HG03108 (cell line): Measurements from ENCODE around the gene IRAK1.

Experiments used
- ATAC-seq: cut with Tn5 transposase; IDR thresholded peaks from one replicate; pipeline ENCODE4 v1.9.1; 2021; ENCODE audit warnings: moderate library complexity; ENCODE audit not compliant: unreplicated experiment

Gene IRAK1

GRCh38 chrX:153971450-153972367, 48.0 kb downstream of the IRAK1 start, which contains the start of gene HCFC1:
Gene HCFC1, minus strand, starts transcription at chrX:153971818. Its CDS starts 978 bp downstream, at chrX:153970840.
- peak; percentile 34 for ATAC-seq

DNA sequence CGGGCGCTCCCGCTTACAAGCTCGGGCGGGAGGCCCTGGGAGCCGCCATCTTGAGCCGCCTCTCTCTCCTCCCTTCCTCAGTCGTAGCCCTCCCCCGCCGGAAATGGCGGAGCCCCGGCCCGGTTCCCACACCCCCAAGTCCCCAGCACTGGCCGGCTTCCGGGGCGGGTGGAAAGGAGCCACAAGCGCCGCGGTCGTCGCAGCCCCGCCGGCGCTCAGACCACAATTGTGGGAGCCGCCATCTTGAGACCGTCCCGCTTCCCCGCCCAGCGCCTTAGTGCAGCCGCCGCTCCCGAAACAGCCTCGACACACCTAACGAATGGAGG, 48.6 kb downstream of the IRAK1 start:
- ATAC-seq, result peak; percentile 32

DNA sequence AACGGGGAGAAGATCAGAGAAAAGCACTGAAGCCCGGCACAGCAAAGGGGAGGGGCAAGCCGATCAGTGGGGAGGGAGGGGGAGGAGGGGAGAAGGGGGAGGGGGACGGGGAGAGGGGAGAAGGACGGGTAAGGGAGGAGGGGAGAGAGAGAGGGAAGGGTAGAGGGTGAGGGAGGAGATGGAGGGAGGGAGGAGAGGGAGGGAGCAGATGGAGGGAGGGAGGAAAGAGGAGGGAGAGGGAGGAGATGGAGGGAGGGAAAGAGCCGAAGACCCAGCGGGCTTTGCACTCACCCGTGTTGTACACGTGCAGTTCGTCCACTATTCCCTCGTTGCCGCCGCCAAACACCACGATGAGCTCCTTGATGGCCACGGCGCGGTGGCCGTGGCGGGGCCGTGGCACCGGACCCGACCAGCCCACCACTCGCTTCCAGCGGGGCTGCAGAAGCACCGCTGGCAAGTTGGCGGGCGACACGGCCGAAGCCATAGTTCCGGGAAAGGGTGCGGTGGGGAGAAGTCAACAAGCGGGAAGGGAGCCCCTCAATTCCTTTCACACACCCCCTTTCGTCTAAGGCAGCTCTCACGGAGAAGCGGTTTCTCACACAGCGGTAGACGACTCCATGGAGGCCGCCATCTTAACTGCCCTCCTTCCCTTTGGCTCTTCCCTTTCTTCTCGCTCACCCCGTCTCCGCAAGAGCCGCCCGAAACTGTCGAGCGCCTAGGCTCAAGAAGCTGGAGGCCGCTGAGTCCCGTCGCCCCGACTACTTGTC, 49.2 kb downstream of the IRAK1 start:
- ATAC-seq, result peak; percentile 3

- no peak for ATAC-seq
Observed at GRCh38 chrX:153969904-153970356, 49.8 kb downstream of the IRAK1 start.

- no peak for ATAC-seq
Observed at GRCh38 chrX:153969125-153969903, 50.4 kb downstream of the IRAK1 start.

GRCh38 chrX:153968754-153969124, 51.0 kb downstream of the IRAK1 start:
- ATAC-seq, result no peak

GRCh38 chrX:153968255-153968654, 51.4 kb downstream of the IRAK1 start:
- ATAC-seq, result no peak

GRCh38 chrX:153967536-153968224, 52.0 kb downstream of the IRAK1 start:
- ATAC-seq, result no peak

DNA sequence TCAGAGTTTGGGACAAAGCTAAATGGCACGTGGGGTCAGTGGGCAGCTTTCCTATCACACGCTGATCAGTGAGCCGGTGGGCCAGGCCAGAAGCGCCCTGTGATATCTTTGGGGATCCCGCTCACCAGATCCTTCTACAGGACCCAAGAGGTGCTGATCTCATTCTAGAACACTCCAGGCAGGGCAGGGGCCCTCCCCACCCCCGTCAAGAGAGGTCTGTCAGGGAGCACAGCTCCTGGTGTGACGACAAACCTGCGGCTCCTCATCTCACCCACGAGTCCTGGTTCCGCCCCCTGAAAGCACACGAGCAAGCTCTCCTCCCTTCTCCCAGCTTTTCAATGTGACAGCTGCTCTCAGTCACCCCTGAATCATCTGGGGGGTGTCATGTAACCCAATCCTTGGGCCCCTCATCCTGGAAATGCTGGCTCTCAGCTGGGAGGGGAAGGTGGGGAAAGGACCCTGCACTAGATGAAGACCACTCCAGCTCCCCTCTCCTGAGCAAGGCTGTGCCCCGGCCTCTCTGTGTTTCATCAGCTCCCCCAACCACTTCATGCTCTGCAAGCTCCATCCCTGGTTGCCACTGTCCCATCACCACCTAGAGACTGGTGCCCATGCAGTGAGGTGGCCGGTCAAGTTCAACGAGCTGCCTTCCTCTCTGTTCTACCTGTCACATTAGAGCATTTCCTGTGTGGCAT, 52.7 kb downstream of the IRAK1 start:
- no peak for ATAC-seq

DNA sequence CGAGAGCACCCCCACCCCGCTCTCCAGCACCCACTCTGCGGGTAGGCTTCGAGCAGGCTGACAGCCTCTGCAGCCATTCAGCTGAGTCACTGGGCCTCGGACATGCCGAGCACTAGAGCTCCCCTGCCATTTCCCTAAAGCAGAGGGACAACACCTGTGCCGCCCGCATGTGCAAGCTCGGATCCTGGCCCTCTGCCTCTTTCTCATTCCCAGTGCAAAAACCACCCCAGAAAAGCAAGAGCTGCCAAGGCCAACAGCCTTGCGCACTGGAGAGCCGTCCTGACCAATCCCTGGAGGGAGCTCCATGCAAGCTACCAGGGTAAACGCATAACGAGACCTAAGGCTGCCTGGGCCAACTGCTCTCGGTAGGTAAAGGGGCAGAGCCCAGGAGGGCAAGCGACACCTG, 53.4 kb downstream of the IRAK1 start:
- no peak for ATAC-seq

- no peak for ATAC-seq
Observed at GRCh38 chrX:153965406-153965805, 54.3 kb downstream of the IRAK1 start.

DNA sequence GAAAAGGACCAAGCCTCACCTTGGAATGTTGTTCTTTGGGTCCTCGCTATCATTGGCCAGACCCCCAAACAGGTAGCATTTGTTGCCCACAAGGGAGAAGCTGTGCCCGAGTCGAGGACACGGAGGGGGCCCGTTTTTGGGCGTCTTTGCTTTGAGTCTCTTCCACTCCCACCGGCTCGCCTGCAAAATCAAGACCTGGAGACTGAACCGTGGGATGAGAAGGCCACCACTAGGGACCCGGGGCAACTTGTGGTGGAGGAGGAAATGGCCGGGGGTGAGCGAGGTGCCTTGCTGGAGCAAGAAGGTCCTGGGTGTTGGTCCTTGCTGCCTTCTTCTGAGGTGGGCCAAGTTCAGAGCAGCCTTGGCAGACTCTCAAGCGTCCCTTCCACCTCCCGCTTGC, 55.6 kb downstream of the IRAK1 start:
- ATAC-seq, result no peak

DNA sequence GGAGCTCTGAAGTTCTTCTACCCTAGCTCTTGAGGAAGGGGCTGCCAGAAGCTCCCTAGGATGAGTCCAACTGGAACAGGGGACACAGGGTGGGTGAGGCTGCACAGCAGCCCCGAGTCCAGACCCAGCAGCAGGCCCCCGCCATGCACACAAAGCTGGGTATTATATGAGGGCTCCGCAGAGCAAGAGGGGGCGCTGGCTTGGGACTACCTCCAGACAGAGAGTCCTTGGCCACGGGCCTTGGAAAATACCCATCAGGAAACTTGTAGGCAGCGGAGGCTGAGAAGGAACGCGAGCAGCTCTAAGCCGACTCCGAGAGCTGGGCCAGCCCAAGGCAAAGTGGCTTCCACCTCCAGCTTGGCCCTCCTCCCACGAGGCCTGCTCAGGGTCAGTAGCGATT, 56.2 kb downstream of the IRAK1 start:
- ATAC-seq, result no peak

GRCh38 chrX:153961292-153961691, 58.4 kb downstream of the IRAK1 start:
- no peak for ATAC-seq

- no peak for ATAC-seq
Observed at GRCh38 chrX:153960786-153961185, 58.9 kb downstream of the IRAK1 start.
